NB4 (cell line): ENCODE results near the gene INCENP.

Source experiments
- DNase-seq: peaks from one replicate; pipeline ENCODE4 v3.0.0; 2010; ENCODE audit warnings: low read depth
- H3K4me3 ChIP-seq: one replicate; pipeline ENCODE4 v1.5.1; 2011; ENCODE audit warnings: mild to moderate bottlenecking, low read depth, low read length, moderate library complexity
- CTCF ChIP-seq: IDR thresholded peaks from one replicate; pipeline ENCODE4 v1.5.1; 2012; ENCODE audit warnings: low read depth, low read length
- MAX ChIP-seq: IDR thresholded peaks from 2 replicates; pipeline ENCODE4 v1.6.1; 2011; ENCODE audit warnings: low read depth, low read length
- MYC ChIP-seq: IDR thresholded peaks from 2 replicates; pipeline ENCODE4 v1.6.1; 2011; ENCODE audit warnings: low read depth, low read length
- POLR2A ChIP-seq: IDR thresholded peaks from 2 replicates; pipeline ENCODE4 v1.6.1; 2011; ENCODE audit warnings: mild to moderate bottlenecking; ENCODE audit not compliant: insufficient read length; ENCODE audit errors: extremely low read depth

The INCENP gene

GRCh38 chr11:62172294-62172693, 48.5 kb downstream of the INCENP start:
- no peak for DNase-seq
- TF ChIP-seq MYC (no peak), CTCF (no peak), POLR2A (no peak), MAX (no peak)

GRCh38 chr11:62176766-62177165, 53.0 kb downstream of the INCENP start:
- no peak overlapping the region for H3K4me3 ChIP-seq
- no peak for DNase-seq
- TF ChIP-seq MYC (no peak), POLR2A (no peak), CTCF (no peak), MAX (no peak)

More at GRCh38 chr11:62172294-62172693, 48.5 kb downstream of the INCENP start:
- H3K4me3 ChIP-seq = no peak overlapping the region

- TF ChIP-seq POLR2A = no peak
- TF ChIP-seq MAX = no peak
- TF ChIP-seq CTCF = no peak
- no peak for TF ChIP-seq MYC
- no peak for DNase-seq
- H3K4me3 ChIP-seq = no peak overlapping the region
These were observed 56.2 kb downstream of the INCENP start for GRCh38 chr11:62179995-62180394.

- TF ChIP-seq POLR2A = no peak
- TF ChIP-seq MAX = no peak
- TF ChIP-seq MYC = no peak
These were observed 57.3 kb downstream of the INCENP start for GRCh38 chr11:62181097-62181496.

GRCh38 chr11:62182147-62182891, 58.5 kb downstream of the INCENP start:
- H3K4me3 ChIP-seq = no peak overlapping the region
- DNase-seq = no peak
- TF ChIP-seq MAX (no peak), POLR2A (no peak), MYC (no peak), CTCF (no peak)

More at GRCh38 chr11:62181097-62181496, 57.3 kb downstream of the INCENP start:
- DNase-seq = no peak
- H3K4me3 ChIP-seq = no peak overlapping the region

- H3K4me3 ChIP-seq = no peak overlapping the region
- no peak for DNase-seq
- TF ChIP-seq CTCF (no peak), MYC (no peak), MAX (no peak), POLR2A (no peak)
These were observed 62.4 kb downstream of the INCENP start for GRCh38 chr11:62186195-62186594.
